ENCODE results near the gene PEX11G.

The PEX11G gene

DNA sequence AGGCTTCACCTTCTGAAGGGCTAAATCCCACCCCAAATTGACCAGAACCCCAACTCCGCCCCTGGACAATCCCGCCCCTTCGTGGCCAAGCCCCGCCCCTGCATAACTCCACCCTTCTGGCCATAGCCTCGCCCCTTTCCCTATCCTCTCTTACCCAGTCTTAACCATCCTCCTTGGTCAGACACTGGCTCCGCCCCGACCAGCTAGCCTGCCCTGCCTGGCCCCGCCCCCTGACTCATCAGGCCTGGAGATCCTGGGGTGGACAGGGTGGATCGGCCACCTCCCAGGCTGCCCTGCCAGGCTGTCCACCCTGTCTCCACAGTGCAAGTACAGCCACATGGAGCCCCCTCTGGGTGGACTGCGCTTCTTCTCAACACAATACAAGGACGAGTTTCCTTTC, 19.0 kb upstream of the PEX11G start:
- peak; percentile 72 to 73 for DNase-seq
- Histone ChIP-seq H4K91ac (ENCODE audit: low read depth, low read length) (no peak overlapping the region), H3K9ac (ENCODE audit: low read length) (no peak overlapping the region), H3K4me3 (ENCODE audit: low read depth, low read length) (no peak overlapping the region), H3K79me2 (ENCODE audit: control insufficient read depth, insufficient read depth, low read length, poor library complexity) (no peaks in the 10 kb centered on the region), H3K18ac (ENCODE audit: low read length) (no peak overlapping the region), H3K4me2 (ENCODE audit: low read length) (no peak overlapping the region), H3K27ac (ENCODE audit: low read depth, low read length) (no peak overlapping the region), H3K4me1 (ENCODE audit: control insufficient read depth in 1 of 2, insufficient read depth in 2 of 2, low read length in 2 of 2) (no peaks in the 10 kb centered on the region), H2BK5ac (ENCODE audit: low read depth, low read length, poor library complexity) (no peak overlapping the region), H2BK120ac (ENCODE audit: insufficient read depth, low read length, poor library complexity) (no peak overlapping the region), H3K27me3 (ENCODE audit: insufficient read depth, low read length) (no peaks in the 10 kb centered on the region), H2BK12ac (ENCODE audit: low read length) (no peak overlapping the region), H3K23ac (ENCODE audit: low read length) (no peak overlapping the region), H4K8ac (ENCODE audit: low read depth, low read length) (no peak overlapping the region), H2AFZ (ENCODE audit: insufficient read depth, low read length, poor library complexity) (no peak overlapping the region), H3K4ac (ENCODE audit: low read depth, low read length) (no peak overlapping the region), H2AK5ac (ENCODE audit: low read length) (no peak overlapping the region), H4K12ac (ENCODE audit: low read depth, low read length) (no peak overlapping the region), H3K36me3 (ENCODE audit: control insufficient read depth in 1 of 2, insufficient read depth in 2 of 2, low read length in 2 of 2) (no peaks in the 10 kb centered on the region), H3K79me1 (ENCODE audit: low read length) (no peaks in the 10 kb centered on the region), H3K14ac (ENCODE audit: low read length) (no peak overlapping the region), H3K9me3 (ENCODE audit: insufficient read depth, low read depth, low read length) (no peaks in the 10 kb centered on the region)
- no CpG with 5 or more reads among the region's 11 CpGs for WGBS (ENCODE audit: extremely low coverage, insufficient coverage, insufficient read length)

DNA sequence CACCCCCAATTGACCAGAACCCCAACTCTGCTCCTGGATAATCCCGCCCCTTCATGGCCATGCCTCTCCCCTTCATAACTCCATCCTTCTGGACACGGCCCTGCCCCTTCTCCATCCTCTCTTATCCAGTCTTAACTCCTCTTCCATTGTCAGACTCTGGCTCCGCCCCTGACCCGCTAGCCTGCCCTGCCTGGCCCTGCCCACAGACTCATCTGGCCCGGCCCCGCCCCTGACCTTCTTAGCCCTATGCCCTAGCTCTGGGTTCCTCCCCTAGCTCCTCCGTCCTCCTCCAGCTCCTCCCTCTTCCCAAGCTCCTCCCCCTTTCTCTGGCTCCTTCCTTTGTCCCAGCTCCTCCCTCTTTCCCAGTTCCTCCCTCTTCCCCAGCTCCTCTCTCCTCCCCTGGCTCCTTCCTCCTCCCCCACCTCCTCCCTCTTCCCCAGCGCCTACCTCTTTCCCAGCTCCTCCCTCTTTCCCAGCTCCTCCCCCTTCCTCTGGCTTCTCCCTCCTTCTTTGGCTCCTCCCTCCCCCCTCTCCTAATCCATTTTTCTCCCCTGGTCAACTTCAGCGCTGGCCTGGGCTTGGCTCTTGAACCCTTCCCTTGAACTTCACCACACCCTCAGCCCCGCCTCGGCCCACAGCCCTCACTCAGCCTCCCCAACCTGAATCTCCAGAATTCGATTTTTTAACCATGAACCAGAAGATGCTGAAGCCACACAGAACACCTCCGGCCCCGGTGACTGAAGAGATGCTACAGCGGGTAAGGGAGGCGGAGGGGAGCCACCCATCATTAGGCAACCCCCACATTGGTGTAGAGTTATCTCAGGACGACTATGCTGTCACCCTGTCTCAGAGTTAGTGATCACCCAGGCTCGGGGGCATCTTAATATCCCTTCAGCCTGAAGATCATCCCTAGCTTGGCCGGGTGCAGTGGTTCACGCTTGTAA, 17.8 kb upstream of the PEX11G start:
- no peaks in the 10 kb centered on the region for H3K79me2 ChIP-seq (ENCODE audit: control insufficient read depth, insufficient read depth, low read length, poor library complexity)
- no peak overlapping the region for H2BK120ac ChIP-seq (ENCODE audit: insufficient read depth, low read length, poor library complexity)
- no peak overlapping the region for H3K9ac ChIP-seq (ENCODE audit: low read length)
- DNase-seq = peak; percentile 78 to 81
- H2AFZ ChIP-seq (ENCODE audit: insufficient read depth, low read length, poor library complexity) = no peak overlapping the region
- H3K9me3 ChIP-seq (ENCODE audit: insufficient read depth, low read depth, low read length) = no peaks in the 10 kb centered on the region
- no peak overlapping the region for H4K91ac ChIP-seq (ENCODE audit: low read depth, low read length)
- no peak overlapping the region for H4K12ac ChIP-seq (ENCODE audit: low read depth, low read length)
- no peak overlapping the region for H2BK5ac ChIP-seq (ENCODE audit: low read depth, low read length, poor library complexity)
- no CpG with 5 or more reads among the region's 20 CpGs for WGBS (ENCODE audit: extremely low coverage, insufficient coverage, insufficient read length)
- no peak overlapping the region for H3K14ac ChIP-seq (ENCODE audit: low read length)
- H2BK12ac ChIP-seq (ENCODE audit: low read length) = no peak overlapping the region
- H3K4me3 ChIP-seq (ENCODE audit: low read depth, low read length) = no peak overlapping the region
- no peak overlapping the region for H2AK5ac ChIP-seq (ENCODE audit: low read length)
- H3K36me3 ChIP-seq (ENCODE audit: control insufficient read depth in 1 of 2, insufficient read depth in 2 of 2, low read length in 2 of 2) = no peaks in the 10 kb centered on the region
- H3K4me1 ChIP-seq (ENCODE audit: control insufficient read depth in 1 of 2, insufficient read depth in 2 of 2, low read length in 2 of 2) = no peaks in the 10 kb centered on the region
- no peak overlapping the region for H4K8ac ChIP-seq (ENCODE audit: low read depth, low read length)
- H3K27me3 ChIP-seq (ENCODE audit: insufficient read depth, low read length) = no peaks in the 10 kb centered on the region
- H3K4me2 ChIP-seq (ENCODE audit: low read length) = no peak overlapping the region
- H3K18ac ChIP-seq (ENCODE audit: low read length) = no peak overlapping the region
- H3K79me1 ChIP-seq (ENCODE audit: low read length) = no peaks in the 10 kb centered on the region
- H3K4ac ChIP-seq (ENCODE audit: low read depth, low read length) = no peak overlapping the region
- no peak overlapping the region for H3K23ac ChIP-seq (ENCODE audit: low read length)
- no peak overlapping the region for H3K27ac ChIP-seq (ENCODE audit: low read depth, low read length)

DNA sequence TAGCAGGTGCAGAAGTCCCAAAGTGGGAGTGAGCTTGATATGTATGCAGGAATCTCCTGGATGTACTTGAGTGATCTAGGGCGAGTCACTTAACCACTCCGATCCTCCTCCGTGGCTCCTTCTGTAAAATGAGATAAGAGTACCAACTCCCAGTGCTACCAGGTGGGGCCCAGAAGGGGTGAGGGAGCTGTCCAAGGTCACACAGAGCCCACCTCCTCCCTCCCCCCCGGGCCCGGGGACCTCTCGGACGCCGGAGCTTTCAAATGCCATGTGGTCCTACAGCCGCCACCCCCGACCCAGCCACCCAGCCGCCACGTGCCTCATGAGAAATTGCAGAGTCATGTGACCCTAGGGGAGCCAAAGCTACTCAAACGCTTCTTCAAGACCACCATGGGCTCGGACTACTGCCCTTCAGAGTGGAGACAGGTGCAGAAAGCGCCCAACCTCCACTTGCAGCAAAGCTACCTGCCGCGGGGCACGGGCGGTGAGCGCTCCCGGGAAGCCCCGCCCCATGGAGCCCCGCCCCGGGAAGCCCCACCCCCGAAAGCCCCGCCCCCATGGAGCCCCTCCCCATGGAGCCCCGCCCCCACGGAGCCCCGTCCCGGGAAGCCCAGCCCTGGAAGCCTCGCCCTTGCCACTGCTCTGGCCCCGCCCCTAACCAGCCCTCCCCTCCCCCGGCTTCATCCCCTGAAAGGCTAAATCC, 17.0 kb upstream of the PEX11G start:
- no peaks in the 10 kb centered on the region for H3K79me1 ChIP-seq (ENCODE audit: low read length)
- no peak overlapping the region for H3K27ac ChIP-seq (ENCODE audit: low read depth, low read length)
- no peak overlapping the region for H3K18ac ChIP-seq (ENCODE audit: low read length)
- no peaks in the 10 kb centered on the region for H3K79me2 ChIP-seq (ENCODE audit: control insufficient read depth, insufficient read depth, low read length, poor library complexity)
- H3K9ac ChIP-seq (ENCODE audit: low read length) = no peak overlapping the region
- peaks cover 0 to 5% of the 10 kb centered on the region in 2 experiments for H3K4me1 ChIP-seq (ENCODE audit: control insufficient read depth in 1 of 2, insufficient read depth in 2 of 2, low read length in 2 of 2)
- no peak overlapping the region for H3K14ac ChIP-seq (ENCODE audit: low read length)
- no peak overlapping the region for H3K4ac ChIP-seq (ENCODE audit: low read depth, low read length)
- H3K4me3 ChIP-seq (ENCODE audit: low read depth, low read length) = no peak overlapping the region
- DNase-seq = peak; percentile 8 to 29
- no peak overlapping the region for H4K12ac ChIP-seq (ENCODE audit: low read depth, low read length)
- peaks cover 1% of the 10 kb centered on the region for H3K27me3 ChIP-seq (ENCODE audit: insufficient read depth, low read length)
- no peak overlapping the region for H2BK120ac ChIP-seq (ENCODE audit: insufficient read depth, low read length, poor library complexity)
- no peak overlapping the region for H4K91ac ChIP-seq (ENCODE audit: low read depth, low read length)
- H4K8ac ChIP-seq (ENCODE audit: low read depth, low read length) = no peak overlapping the region
- H2BK12ac ChIP-seq (ENCODE audit: low read length) = no peak overlapping the region
- no peak overlapping the region for H3K4me2 ChIP-seq (ENCODE audit: low read length)
- whole genome bisulfite sequencing (ENCODE audit: extremely low coverage, insufficient coverage, insufficient read length) = no CpG with 5 or more reads among the region's 33 CpGs
- H3K9me3 ChIP-seq (ENCODE audit: insufficient read depth, low read depth, low read length) = no peaks in the 10 kb centered on the region
- H2BK5ac ChIP-seq (ENCODE audit: low read depth, low read length, poor library complexity) = no peak overlapping the region
- no peak overlapping the region for H3K23ac ChIP-seq (ENCODE audit: low read length)
- H2AK5ac ChIP-seq (ENCODE audit: low read length) = no peak overlapping the region
- no peak overlapping the region for H2AFZ ChIP-seq (ENCODE audit: insufficient read depth, low read length, poor library complexity)
- H3K36me3 ChIP-seq (ENCODE audit: control insufficient read depth in 1 of 2, insufficient read depth in 2 of 2, low read length in 2 of 2) = no peaks in the 10 kb centered on the region

DNA sequence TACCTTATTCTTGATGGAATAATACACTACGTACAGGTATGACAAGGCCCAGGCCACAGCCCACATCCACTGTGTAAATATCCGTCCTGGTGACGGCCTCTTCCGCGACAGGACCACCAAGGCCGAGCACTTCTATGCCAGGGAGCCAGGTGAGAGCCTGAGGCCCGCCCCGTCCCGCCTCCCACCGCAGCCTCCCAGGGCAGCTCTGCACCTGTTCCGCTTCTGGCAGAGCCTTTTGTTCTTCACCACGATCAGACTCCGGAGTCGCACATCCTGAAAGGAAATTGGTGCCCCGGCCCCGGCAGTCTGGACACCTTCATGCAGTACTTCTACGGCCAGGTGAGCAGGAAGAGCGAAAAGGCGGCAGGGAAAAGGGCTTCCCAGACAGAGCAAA, 16.4 kb upstream of the PEX11G start:
- Histone ChIP-seq H2AK5ac (ENCODE audit: low read length) (no peak overlapping the region), H3K18ac (ENCODE audit: low read length) (no peak overlapping the region), H2AFZ (ENCODE audit: insufficient read depth, low read length, poor library complexity) (no peak overlapping the region), H3K14ac (ENCODE audit: low read length) (no peak overlapping the region), H3K79me1 (ENCODE audit: low read length) (no peaks in the 10 kb centered on the region), H3K9ac (ENCODE audit: low read length) (no peak overlapping the region), H2BK12ac (ENCODE audit: low read length) (no peak overlapping the region), H4K12ac (ENCODE audit: low read depth, low read length) (no peak overlapping the region), H3K79me2 (ENCODE audit: control insufficient read depth, insufficient read depth, low read length, poor library complexity) (no peaks in the 10 kb centered on the region), H4K8ac (ENCODE audit: low read depth, low read length) (no peak overlapping the region), H3K4me2 (ENCODE audit: low read length) (no peak overlapping the region), H3K4ac (ENCODE audit: low read depth, low read length) (no peak overlapping the region), H2BK5ac (ENCODE audit: low read depth, low read length, poor library complexity) (no peak overlapping the region), H4K91ac (ENCODE audit: low read depth, low read length) (no peak overlapping the region), H3K4me3 (ENCODE audit: low read depth, low read length) (no peak overlapping the region), H3K23ac (ENCODE audit: low read length) (no peak overlapping the region), H2BK120ac (ENCODE audit: insufficient read depth, low read length, poor library complexity) (no peak overlapping the region), H3K27me3 (ENCODE audit: insufficient read depth, low read length) (peaks cover 6% of the 10 kb centered on the region), H3K36me3 (ENCODE audit: control insufficient read depth in 1 of 2, insufficient read depth in 2 of 2, low read length in 2 of 2) (no peaks in the 10 kb centered on the region), H3K9me3 (ENCODE audit: insufficient read depth, low read depth, low read length) (peaks cover 2% of the 10 kb centered on the region), H3K4me1 (ENCODE audit: control insufficient read depth in 1 of 2, insufficient read depth in 2 of 2, low read length in 2 of 2) (peaks cover 0 to 5% of the 10 kb centered on the region in 2 experiments), H3K27ac (ENCODE audit: low read depth, low read length) (no peak overlapping the region)
- no peak for DNase-seq
- no CpG with 5 or more reads among the region's 19 CpGs for WGBS (ENCODE audit: extremely low coverage, insufficient coverage, insufficient read length)
